Body of pancreas (tissue), 4 donors: ENCODE results near the gene WNK4.
"Not testable (repeated sequence)": the region's sequence is repeated elsewhere in the genome, so short reads cannot be mapped to it uniquely, and the experiment has no call there.

ENCODE experiments used
- CTCF ChIP-seq, 7 experiments: fragments of 450-650 bp in 4 of 7; fragments of 200-600 bp in 3 of 7; sonication (generic) in 3 of 7; IDR thresholded peaks; one replicate each; pipeline ENCODE4 v1.5.1; 2016 to 2019; ENCODE audit warnings: antibody characterized with exemption in 7 of 7
- POLR2A ChIP-seq, 3 donors: fragments of 450-650 bp; IDR thresholded peaks; one replicate each; pipeline ENCODE4 v1.6.1; 2016; ENCODE audit warnings: antibody characterized with exemption in 3 of 3, mild to moderate bottlenecking in 2 of 3

- not testable (repeated sequence) for TF ChIP-seq CTCF, POLR2A (IDR thresholded peaks at IDR 0.05)
These were observed 37.5 kb upstream of the WNK4 start for GRCh38 chr17:42742916-42743315.
